Activated T-helper 2 cell treated with anti-CD3 and anti-CD28 coated beads, Interferon-gamma antibody, Interleukin-2, Interleukin-4, amounts not matched to agents 10 μg/mL and 5 μg/mL and 100 μg/mL, durations not matched to agents 14 hours and 24 hours and 36 hours (primary cell): ENCODE results near the gene FAM118B. TPM values are rescaled to one million over a fixed set of nuclear protein-coding genes. Genes with fewer than 3 reads are reported as not detected.

Experiments used
- DNase-seq: peaks from one replicate; pipeline ENCODE4 v3.0.0; 2021; ENCODE audit warnings: low spot score
- H3K27ac Mint-ChIP-seq: one replicate; pipeline ENCODE4 v1.8.0; 2021; ENCODE audit warnings: mixed read lengths
- H3K27me3 Mint-ChIP-seq: one replicate; pipeline ENCODE4 v1.8.0; 2021; ENCODE audit warnings: low read depth, mixed read lengths
- H3K36me3 Mint-ChIP-seq: one replicate; pipeline ENCODE4 v1.8.0; 2021; ENCODE audit warnings: low read depth, mixed read lengths
- H3K4me1 Mint-ChIP-seq: one replicate; pipeline ENCODE4 v1.8.0; 2021; ENCODE audit warnings: low read depth, mixed read lengths
- H3K4me3 Mint-ChIP-seq: one replicate; pipeline ENCODE4 v1.8.0; 2021; ENCODE audit warnings: low read depth, mild to moderate bottlenecking, moderate library complexity, mixed read lengths
- H3K9me3 Mint-ChIP-seq: one replicate; pipeline ENCODE4 v1.8.0; 2021; ENCODE audit warnings: mixed read lengths
- intact Hi-C: fragments of 100-400 bp; cut with micrococcal nuclease; formaldehyde crosslinking; loops from one replicate; pipeline ENCODE4 v1.15.1; 2023
- total RNA-seq: library from RNA; stranded (reverse); gene quantifications from 2 replicates; pipeline ENCODE4 v1.2.3, GENCODE V29; 2022

The FAM118B gene
- total RNA-seq, 1 donor from 2014 or later = 11.6 TPM

DNA sequence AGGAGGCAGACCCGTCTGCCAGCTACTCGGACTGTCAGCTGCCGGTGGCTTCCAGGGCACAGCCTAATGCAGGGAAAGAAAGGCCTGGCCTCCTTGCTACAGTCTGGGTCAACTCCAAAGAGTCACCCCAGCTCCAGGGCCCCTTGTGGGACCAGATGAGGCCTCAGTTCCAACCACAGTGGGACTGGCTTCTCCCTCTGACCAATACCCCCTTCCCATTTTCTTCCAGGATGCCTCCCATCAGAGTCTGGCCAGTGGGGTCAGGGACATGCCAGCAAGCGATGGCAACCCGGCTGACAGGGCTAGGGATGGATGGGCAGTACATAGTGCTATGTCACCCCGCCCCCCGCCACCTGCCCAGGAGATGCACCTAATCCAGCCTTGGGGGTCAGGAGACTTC, 36.8 kb upstream of the FAM118B start:
- no peak overlapping the region for H3K27ac Mint-ChIP-seq
- no peaks in the 10 kb centered on the region for H3K36me3 Mint-ChIP-seq
- DNase-seq = no peak
- H3K27me3 Mint-ChIP-seq = peaks cover 2% of the 10 kb centered on the region
- H3K4me1 Mint-ChIP-seq = no peaks in the 10 kb centered on the region
- intact Hi-C loops = no loop called here
- H3K4me3 Mint-ChIP-seq = no peak overlapping the region
- no peaks in the 10 kb centered on the region for H3K9me3 Mint-ChIP-seq

GRCh38 chr11:126175393-126175792, 36.2 kb upstream of the FAM118B start:
- no peaks in the 10 kb centered on the region for H3K36me3 Mint-ChIP-seq
- H3K27ac Mint-ChIP-seq = no peak overlapping the region
- no peaks in the 10 kb centered on the region for H3K9me3 Mint-ChIP-seq
- H3K4me1 Mint-ChIP-seq = no peaks in the 10 kb centered on the region
- no peak overlapping the region for H3K4me3 Mint-ChIP-seq
- intact Hi-C loops = no loop called here
- H3K27me3 Mint-ChIP-seq = peaks cover 2% of the 10 kb centered on the region
- DNase-seq = no peak

DNA sequence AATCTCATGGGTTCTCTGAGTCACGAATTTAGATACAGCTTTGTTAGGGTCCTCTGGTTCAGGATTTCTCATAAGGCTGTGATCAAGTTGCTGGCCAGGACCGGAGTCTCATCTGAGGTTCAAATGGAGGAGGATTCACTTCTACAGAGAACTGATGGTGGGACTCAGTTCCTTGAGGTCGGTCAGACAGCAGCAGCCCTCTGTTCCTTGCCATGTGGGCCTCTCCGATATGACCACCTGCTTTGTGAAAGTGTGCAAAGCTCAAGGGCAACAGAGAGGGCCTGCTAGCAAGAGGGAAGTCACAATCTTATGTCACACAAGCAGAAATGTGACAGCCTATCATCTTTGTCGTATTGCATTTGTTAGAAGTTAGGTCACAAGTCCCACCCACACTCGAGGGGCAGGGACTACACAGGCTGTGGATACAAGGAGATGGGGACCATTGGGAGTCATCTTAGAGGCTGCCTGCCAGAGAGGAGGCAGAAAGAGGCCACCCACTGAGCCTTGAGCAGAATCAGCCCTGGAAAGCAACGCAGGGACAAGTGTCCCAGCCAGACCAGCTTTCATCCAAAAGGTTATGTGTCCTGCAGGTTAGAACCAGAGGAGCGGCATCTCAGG, 34.6 kb upstream of the FAM118B start:
- Mint-ChIP-seq H3K4me3 (no peak overlapping the region), H3K27me3 (no peaks in the 10 kb centered on the region), H3K9me3 (no peaks in the 10 kb centered on the region), H3K4me1 (no peaks in the 10 kb centered on the region), H3K27ac (no peak overlapping the region), H3K36me3 (no peaks in the 10 kb centered on the region)
- no peak for DNase-seq
- intact Hi-C loops = no loop called here

- H3K27ac Mint-ChIP-seq = no peak overlapping the region
- H3K4me1 Mint-ChIP-seq = no peaks in the 10 kb centered on the region
- H3K36me3 Mint-ChIP-seq = no peaks in the 10 kb centered on the region
- H3K4me3 Mint-ChIP-seq = no peak overlapping the region
- no peak for DNase-seq
- intact Hi-C loops = no loop called here
- no peaks in the 10 kb centered on the region for H3K9me3 Mint-ChIP-seq
- H3K27me3 Mint-ChIP-seq = no peaks in the 10 kb centered on the region
Observed at GRCh38 chr11:126181939-126182730, 29.4 kb upstream of the FAM118B start.

- Mint-ChIP-seq H3K36me3 (no peaks in the 10 kb centered on the region), H3K4me3 (no peak overlapping the region), H3K9me3 (no peaks in the 10 kb centered on the region), H3K27me3 (no peaks in the 10 kb centered on the region), H3K27ac (no peak overlapping the region), H3K4me1 (no peaks in the 10 kb centered on the region)
- intact Hi-C loops = no loop called here
- DNase-seq = no peak
Observed at GRCh38 chr11:126182787-126183445, 28.7 kb upstream of the FAM118B start.

- H3K4me3 Mint-ChIP-seq = no peak overlapping the region
- no peak overlapping the region for H3K27ac Mint-ChIP-seq
- H3K36me3 Mint-ChIP-seq = no peaks in the 10 kb centered on the region
- no peak for DNase-seq
- no peaks in the 10 kb centered on the region for H3K4me1 Mint-ChIP-seq
- intact Hi-C loops = no loop called here
- no peaks in the 10 kb centered on the region for H3K9me3 Mint-ChIP-seq
- no peaks in the 10 kb centered on the region for H3K27me3 Mint-ChIP-seq
Observed at GRCh38 chr11:126185259-126186024, 26.1 kb upstream of the FAM118B start.

GRCh38 chr11:126186025-126186698, 25.4 kb upstream of the FAM118B start:
- DNase-seq = no peak
- Mint-ChIP-seq H3K27ac (no peak overlapping the region), H3K9me3 (no peaks in the 10 kb centered on the region), H3K36me3 (no peaks in the 10 kb centered on the region), H3K27me3 (no peaks in the 10 kb centered on the region), H3K4me1 (no peaks in the 10 kb centered on the region), H3K4me3 (no peak overlapping the region)
- intact Hi-C loops = no loop called here

GRCh38 chr11:126186708-126187529, 24.7 kb upstream of the FAM118B start:
- Mint-ChIP-seq H3K4me1 (no peaks in the 10 kb centered on the region), H3K36me3 (no peaks in the 10 kb centered on the region), H3K4me3 (no peak overlapping the region), H3K27me3 (no peaks in the 10 kb centered on the region), H3K9me3 (no peaks in the 10 kb centered on the region), H3K27ac (no peak overlapping the region)
- intact Hi-C loops = no loop called here
- DNase-seq = no peak

- Mint-ChIP-seq H3K27me3 (no peaks in the 10 kb centered on the region), H3K36me3 (no peaks in the 10 kb centered on the region), H3K27ac (no peak overlapping the region), H3K4me1 (no peaks in the 10 kb centered on the region), H3K4me3 (no peak overlapping the region), H3K9me3 (no peaks in the 10 kb centered on the region)
- no peak for DNase-seq
- intact Hi-C loops = no loop called here
Observed at GRCh38 chr11:126188332-126189108, 23.1 kb upstream of the FAM118B start.

DNA sequence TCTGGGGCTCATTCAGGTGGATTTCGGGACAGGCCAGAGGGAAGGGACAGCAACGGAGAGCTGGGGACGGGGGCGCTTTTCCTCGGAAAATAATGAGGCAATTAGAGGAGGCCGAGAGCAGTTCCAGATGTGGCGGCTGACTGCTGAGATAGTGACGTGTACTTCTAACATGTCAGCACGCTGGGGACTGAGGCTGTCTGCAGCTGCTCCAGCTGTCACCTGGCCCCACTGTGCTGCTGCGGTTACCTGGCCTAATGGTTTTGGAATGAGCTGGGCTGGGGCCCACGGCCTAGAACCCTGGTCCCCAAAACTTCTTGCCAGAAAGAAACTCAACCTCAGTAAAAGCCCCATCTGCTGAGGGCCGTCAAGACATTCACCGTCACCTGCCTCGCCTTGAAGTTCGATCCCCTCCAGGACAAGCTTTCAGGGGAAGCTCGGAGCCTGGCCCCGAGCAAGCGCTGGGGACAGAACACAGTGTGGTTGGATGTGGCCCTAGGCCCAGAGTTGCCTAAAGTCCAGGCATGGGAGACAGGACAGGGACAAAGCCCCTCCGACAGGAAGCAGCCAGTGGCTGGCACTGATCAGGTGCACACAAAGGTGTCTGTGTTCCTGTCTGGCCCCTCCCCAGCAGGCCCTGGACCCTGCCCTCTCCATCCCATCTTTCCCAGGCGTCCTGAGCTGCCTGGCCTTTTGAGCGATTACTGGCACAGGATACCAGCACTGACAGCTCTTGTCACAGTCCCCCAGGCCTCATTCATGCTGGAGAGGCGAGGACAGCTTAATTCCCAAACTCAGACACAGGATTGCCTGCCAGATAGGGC, 22.3 kb upstream of the FAM118B start:
- Mint-ChIP-seq H3K27me3 (no peaks in the 10 kb centered on the region), H3K4me3 (no peak overlapping the region), H3K4me1 (no peaks in the 10 kb centered on the region), H3K9me3 (no peaks in the 10 kb centered on the region), H3K27ac (no peak overlapping the region), H3K36me3 (no peaks in the 10 kb centered on the region)
- DNase-seq = no peak
- intact Hi-C loops = no loop called here

DNA sequence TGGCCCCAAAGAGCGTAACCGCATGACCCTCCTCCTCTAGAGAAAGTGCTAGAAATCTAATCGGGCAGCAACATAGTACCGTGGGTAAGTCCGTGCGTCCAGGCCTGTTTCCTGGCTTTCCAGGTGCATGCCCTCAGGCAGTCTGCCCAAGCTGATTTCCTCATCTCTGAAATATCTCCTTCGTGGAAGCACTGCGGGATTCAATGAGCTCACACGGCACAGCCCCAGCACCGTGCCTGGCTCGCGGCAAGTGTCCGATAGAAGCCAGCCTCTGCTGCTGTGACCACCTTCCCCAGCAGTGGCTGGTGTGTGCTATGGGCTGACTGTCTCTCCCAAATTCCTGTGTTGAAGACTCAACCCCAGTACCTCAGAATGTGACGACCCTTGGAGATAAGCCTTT, 20.8 kb upstream of the FAM118B start:
- no peaks in the 10 kb centered on the region for H3K9me3 Mint-ChIP-seq
- no peak overlapping the region for H3K27ac Mint-ChIP-seq
- no peak for DNase-seq
- H3K36me3 Mint-ChIP-seq = peaks cover 6% of the 10 kb centered on the region
- H3K4me1 Mint-ChIP-seq = no peaks in the 10 kb centered on the region
- intact Hi-C loops = no loop called here
- no peak overlapping the region for H3K4me3 Mint-ChIP-seq
- H3K27me3 Mint-ChIP-seq = no peaks in the 10 kb centered on the region
